C4-2B (cell line): Measurements from ENCODE around the gene SLMAP.
"Not testable (repeated sequence)": the region's sequence is repeated elsewhere in the genome, so short reads cannot be mapped to it uniquely, and the experiment has no call there.

Experiments used
- H3K27ac ChIP-seq: fragments of 450-650 bp; 2 replicates; pipeline ENCODE4 v1.5.1; 2017
- CTCF ChIP-seq: fragments of 450-650 bp; conservative IDR thresholded peaks from 2 replicates; pipeline ENCODE4 v1.5.1; 2017; ENCODE audit warnings: mild to moderate bottlenecking
- ZFX ChIP-seq: fragments of 450-650 bp; IDR thresholded peaks from 2 replicates; pipeline ENCODE4 v1.6.1; 2017

The SLMAP gene

GRCh38 chr3:57851304-57851703 lies 95.2 kb downstream of the SLMAP start:
- no peak for TF ChIP-seq CTCF
- no peak for TF ChIP-seq ZFX
- no peak overlapping the region for H3K27ac ChIP-seq

- TF ChIP-seq ZFX (no peak), CTCF (peak; percentile 41)
- H3K27ac ChIP-seq: no peak overlapping the region
These were observed 96.8 kb downstream of the SLMAP start for GRCh38 chr3:57852896-57853295.

- no peak for TF ChIP-seq CTCF
- TF ChIP-seq ZFX: no peak
- H3K27ac ChIP-seq: no peak overlapping the region
These were observed 99.2 kb downstream of the SLMAP start for GRCh38 chr3:57855281-57855680.

GRCh38 chr3:57855943-57856342 lies 99.8 kb downstream of the SLMAP start:
- TF ChIP-seq ZFX: no peak
- no peak overlapping the region for H3K27ac ChIP-seq

GRCh38 chr3:57856675-57857074 lies 100.6 kb downstream of the SLMAP start:
- peak; percentile 31 for TF ChIP-seq CTCF
- TF ChIP-seq ZFX: no peak

GRCh38 chr3:57862894-57863293 lies 106.8 kb downstream of the SLMAP start:
- H3K27ac ChIP-seq: no peak overlapping the region
- TF ChIP-seq ZFX: no peak
- TF ChIP-seq CTCF: no peak

More at GRCh38 chr3:57856675-57857074, 100.6 kb downstream of the SLMAP start:
- no peak overlapping the region for H3K27ac ChIP-seq

GRCh38 chr3:57863380-57863779 lies 107.3 kb downstream of the SLMAP start:
- no peak for TF ChIP-seq ZFX
- TF ChIP-seq CTCF: no peak
- H3K27ac ChIP-seq: no peak overlapping the region

GRCh38 chr3:57864853-57865252 lies 108.7 kb downstream of the SLMAP start:
- H3K27ac ChIP-seq: no peak overlapping the region
- no peak for TF ChIP-seq ZFX
- peak; percentile 74 for TF ChIP-seq CTCF

GRCh38 chr3:57869110-57869509 lies 113.0 kb downstream of the SLMAP start:
- H3K27ac ChIP-seq: not testable (repeated sequence)
